Measurements from ENCODE around the gene IL17C.

Gene IL17C

DNA sequence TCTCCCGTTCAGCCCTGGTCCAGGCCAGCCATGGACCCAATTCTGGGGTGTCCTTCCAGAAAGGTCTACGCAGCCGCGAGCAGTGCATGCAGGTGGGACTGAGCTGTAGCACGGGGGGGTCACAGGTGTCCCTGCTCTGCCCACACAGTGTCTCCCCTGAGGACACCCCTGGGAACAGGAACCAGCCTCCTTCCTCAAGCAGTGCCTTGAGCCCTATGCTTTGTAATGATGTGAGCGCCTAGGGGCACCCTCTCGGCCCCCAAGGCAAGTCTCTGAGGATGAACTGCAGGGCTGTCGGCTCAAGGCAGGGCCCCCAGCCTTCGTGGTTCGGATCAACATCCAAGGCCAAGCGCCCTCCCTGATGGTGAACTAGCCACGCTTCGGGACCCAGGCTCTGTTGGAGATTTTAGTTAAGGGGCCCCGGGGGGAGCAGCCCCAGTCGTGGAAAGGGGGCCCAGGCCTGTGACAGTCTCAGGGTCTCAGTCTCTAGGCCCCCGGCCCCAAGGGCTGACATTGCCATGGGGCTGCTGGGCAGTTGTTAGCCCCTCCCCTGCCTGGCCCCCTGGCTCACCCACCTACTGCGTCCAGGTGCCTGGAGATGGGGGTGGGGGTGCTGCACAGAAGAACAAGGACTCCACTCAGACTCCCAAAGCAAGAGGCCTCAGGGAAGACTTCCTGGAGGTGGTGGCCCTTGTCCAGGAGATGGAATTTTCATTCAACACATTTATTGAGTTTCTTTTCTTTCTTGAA is 2.3 kb downstream of the IL17C start:
- in situ Hi-C loops (cut with HindIII; ENCODE audit: low pct_ligation_motif_present, low sequenced_read_pairs): no loop called here
- H3K36me3 ChIP-seq (replicated peaks): peaks cover 7% of the 10 kb centered on the region
- TF ChIP-seq CTCF (IDR thresholded peaks at IDR 0.05; ENCODE audit: low read depth, low read length, missing control alignments): no peak
- H3K27me3 ChIP-seq (replicated peaks): peaks cover 25% of the 10 kb centered on the region
- no peak overlapping the region for H3K4me3 ChIP-seq (ENCODE audit: low read depth, low read length)
- no peak for DNase-seq
- H3K27ac ChIP-seq: no peak overlapping the region

- in situ Hi-C loops (cut with HindIII; ENCODE audit: low pct_ligation_motif_present, low sequenced_read_pairs): no loop called here
- Histone ChIP-seq H3K36me3 (replicated peaks) (peaks cover 9% of the 10 kb centered on the region), H3K27ac (no peak overlapping the region)
Observed at GRCh38 chr16:88642881-88643643, 4.7 kb downstream of the IL17C start.

GRCh38 chr16:88643644-88643932 is 5.2 kb downstream of the IL17C start:
- in situ Hi-C loops (cut with HindIII; ENCODE audit: low pct_ligation_motif_present, low sequenced_read_pairs): no loop called here
- DNase-seq: no peak
- no peak for TF ChIP-seq CTCF (IDR thresholded peaks at IDR 0.05; ENCODE audit: low read depth, low read length, missing control alignments)
- Histone ChIP-seq H3K4me3 (ENCODE audit: low read depth, low read length) (no peak overlapping the region), H3K27me3 (replicated peaks) (peaks cover 22% of the 10 kb centered on the region), H3K36me3 (replicated peaks) (peaks cover 9% of the 10 kb centered on the region), H3K27ac (no peak overlapping the region)

More at GRCh38 chr16:88642881-88643643, 4.7 kb downstream of the IL17C start:
- TF ChIP-seq CTCF (IDR thresholded peaks at IDR 0.05; ENCODE audit: low read depth, low read length, missing control alignments): no peak
- Histone ChIP-seq H3K4me3 (ENCODE audit: low read depth, low read length) (no peak overlapping the region), H3K27me3 (replicated peaks) (peaks cover 25% of the 10 kb centered on the region)
- no peak for DNase-seq

GRCh38 chr16:88645455-88645854 is 7.1 kb downstream of the IL17C start:
- peaks cover 16% of the 10 kb centered on the region for H3K36me3 ChIP-seq (replicated peaks)
- TF ChIP-seq CTCF (IDR thresholded peaks at IDR 0.05; ENCODE audit: low read depth, low read length, missing control alignments): no peak
- H3K27ac ChIP-seq: no peak overlapping the region
- H3K27me3 ChIP-seq (replicated peaks): peaks cover 4% of the 10 kb centered on the region
- DNase-seq: no peak
- in situ Hi-C loops (cut with HindIII; ENCODE audit: low pct_ligation_motif_present, low sequenced_read_pairs): no loop called here
- no peak overlapping the region for H3K4me3 ChIP-seq (ENCODE audit: low read depth, low read length)

DNA sequence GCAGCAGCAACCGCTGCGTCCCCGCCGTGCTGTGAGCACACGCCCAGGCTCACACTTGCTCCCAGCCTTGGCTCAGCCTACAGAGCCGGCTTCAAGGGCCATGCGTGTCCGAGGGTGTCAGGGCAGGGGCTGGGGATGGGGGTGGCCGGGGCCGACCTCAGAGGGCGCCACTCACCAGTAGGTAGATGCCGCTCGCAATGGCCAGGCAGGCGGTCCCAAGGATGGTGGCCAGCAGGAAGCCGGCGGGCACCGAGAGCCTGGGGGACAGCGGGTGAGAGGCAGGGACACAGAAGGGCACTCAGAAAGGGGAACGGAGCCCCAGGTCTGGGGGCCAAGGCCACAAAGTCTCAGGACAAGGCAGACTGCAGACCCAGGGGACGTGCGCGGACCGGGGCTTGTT is 7.6 kb downstream of the IL17C start:
- Histone ChIP-seq H3K27ac (no peak overlapping the region), H3K36me3 (replicated peaks) (peaks cover 16% of the 10 kb centered on the region), H3K4me3 (ENCODE audit: low read depth, low read length) (no peak overlapping the region), H3K27me3 (replicated peaks) (no peaks in the 10 kb centered on the region)
- TF ChIP-seq CTCF (IDR thresholded peaks at IDR 0.05; ENCODE audit: low read depth, low read length, missing control alignments): no peak
- DNase-seq: no peak
- in situ Hi-C loops (cut with HindIII; ENCODE audit: low pct_ligation_motif_present, low sequenced_read_pairs): no loop called here

Measured in brain microvascular endothelial cell (primary cell).